ENCODE measurements around the gene PPP1R3E.
"Not testable (repeated sequence)": the region's sequence is repeated elsewhere in the genome, so short reads cannot be mapped to it uniquely, and the experiment has no call there.

PPP1R3E gene

GRCh38 chr14:23326491-23327332, 24.1 kb upstream of the PPP1R3E start:
- no peak for ATAC-seq
- peaks cover 23% of the 10 kb centered on the region for H3K4me1 Mint-ChIP-seq
- H3K4me3 Mint-ChIP-seq: no peak overlapping the region
- H3K27ac Mint-ChIP-seq: no peak overlapping the region
- peaks cover 34% of the 10 kb centered on the region for H3K36me3 Mint-ChIP-seq
- no peaks in the 10 kb centered on the region for H3K9me3 Mint-ChIP-seq
- H3K27me3 Mint-ChIP-seq: no peaks in the 10 kb centered on the region

GRCh38 chr14:23325746-23326145, 23.1 kb upstream of the PPP1R3E start:
- H3K9me3 Mint-ChIP-seq, H3K27me3 Mint-ChIP-seq: not testable (repeated sequence)
- peaks cover 23% of the 10 kb centered on the region for H3K4me1 Mint-ChIP-seq

GRCh38 chr14:23324993-23325392, 22.3 kb upstream of the PPP1R3E start:
- peaks cover 39% of the 10 kb centered on the region for H3K36me3 Mint-ChIP-seq
- H3K4me1 Mint-ChIP-seq: peaks cover 29% of the 10 kb centered on the region
- peaks cover 4% of the 10 kb centered on the region for H3K9me3 Mint-ChIP-seq
- no peak for ATAC-seq
- H3K27ac Mint-ChIP-seq: no peak overlapping the region
- H3K27me3 Mint-ChIP-seq: no peaks in the 10 kb centered on the region
- no peak overlapping the region for H3K4me3 Mint-ChIP-seq

More at GRCh38 chr14:23325746-23326145, 23.1 kb upstream of the PPP1R3E start:
- not testable (repeated sequence) for ATAC-seq, H3K4me3 Mint-ChIP-seq
- peak overlapping the region; percentile 21 for H3K27ac Mint-ChIP-seq
- H3K36me3 Mint-ChIP-seq: peaks cover 34% of the 10 kb centered on the region

- Mint-ChIP-seq H3K4me1 (peaks cover 34% of the 10 kb centered on the region), H3K27me3 (no peaks in the 10 kb centered on the region), H3K27ac (no peak overlapping the region), H3K9me3 (peaks cover 8% of the 10 kb centered on the region), H3K4me3 (no peak overlapping the region), H3K36me3 (peaks cover 45% of the 10 kb centered on the region)
- ATAC-seq: no peak
Measured at GRCh38 chr14:23324455-23324846, 21.8 kb upstream of the PPP1R3E start.

GRCh38 chr14:23323838-23324454, 21.3 kb upstream of the PPP1R3E start:
- ATAC-seq: no peak
- Mint-ChIP-seq H3K4me1 (peaks cover 36% of the 10 kb centered on the region), H3K27ac (no peak overlapping the region), H3K27me3 (no peaks in the 10 kb centered on the region), H3K9me3 (peaks cover 8% of the 10 kb centered on the region), H3K36me3 (peaks cover 46% of the 10 kb centered on the region), H3K4me3 (no peak overlapping the region)

- no peak for ATAC-seq
- Mint-ChIP-seq H3K27ac (peak overlapping the region; percentile 96), H3K4me1 (peaks cover 36% of the 10 kb centered on the region), H3K27me3 (no peaks in the 10 kb centered on the region), H3K4me3 (peak overlapping the region; percentile 93), H3K9me3 (peaks cover 8% of the 10 kb centered on the region), H3K36me3 (peaks cover 46% of the 10 kb centered on the region)
Measured at GRCh38 chr14:23322568-23323517, 20.2 kb upstream of the PPP1R3E start.

- Mint-ChIP-seq H3K27me3 (no peaks in the 10 kb centered on the region), H3K4me3 (peak overlapping the region; percentile 93), H3K9me3 (peaks cover 8% of the 10 kb centered on the region), H3K36me3 (peaks cover 46% of the 10 kb centered on the region), H3K27ac (peak overlapping the region; percentile 96), H3K4me1 (peaks cover 36% of the 10 kb centered on the region)
- peak; percentile 14 for ATAC-seq
Measured at GRCh38 chr14:23321572-23322547, 19.2 kb upstream of the PPP1R3E start.

GRCh38 chr14:23320584-23321571, 18.2 kb upstream of the PPP1R3E start, which contains the start of gene PABPN1:
Gene PABPN1 (plus strand): TSS chr14:23321457. CDS start chr14:23321470, 13 bp downstream.
- Mint-ChIP-seq H3K4me3 (peak within 1 kb of the TSS; percentile 93), H3K36me3 (peaks cover 41% of the 10 kb centered on the region), H3K27me3 (no peaks in the 10 kb centered on the region), H3K27ac (peak within 1 kb of the TSS; percentile 96), H3K9me3 (peaks cover 8% of the 10 kb centered on the region), H3K4me1 (peaks cover 34% of the 10 kb centered on the region)
- ATAC-seq: peak; percentile 95

GRCh38 chr14:23319746-23320583, 17.3 kb upstream of the PPP1R3E start:
- ATAC-seq: no peak
- peaks cover 31% of the 10 kb centered on the region for H3K4me1 Mint-ChIP-seq

GRCh38 chr14:23316300-23316699, 13.6 kb upstream of the PPP1R3E start:
- Mint-ChIP-seq H3K27me3 (no peaks in the 10 kb centered on the region), H3K36me3 (peaks cover 19% of the 10 kb centered on the region), H3K9me3 (peaks cover 8% of the 10 kb centered on the region), H3K4me1 (peaks cover 14% of the 10 kb centered on the region), H3K4me3 (no peak overlapping the region), H3K27ac (no peak overlapping the region)
- ATAC-seq: no peak

More at GRCh38 chr14:23319746-23320583, 17.3 kb upstream of the PPP1R3E start:
- Mint-ChIP-seq H3K4me3 (peak overlapping the region; percentile 85), H3K36me3 (peaks cover 32% of the 10 kb centered on the region), H3K27me3 (no peaks in the 10 kb centered on the region), H3K27ac (peak overlapping the region; percentile 96), H3K9me3 (peaks cover 8% of the 10 kb centered on the region)

GRCh38 chr14:23310546-23310945, 7.9 kb upstream of the PPP1R3E start:
- Mint-ChIP-seq H3K27me3 (no peaks in the 10 kb centered on the region), H3K9me3 (no peaks in the 10 kb centered on the region), H3K36me3 (peaks cover 22% of the 10 kb centered on the region), H3K27ac (no peak overlapping the region), H3K4me1 (peaks cover 41% of the 10 kb centered on the region), H3K4me3 (no peak overlapping the region)
- ATAC-seq: no peak

GRCh38 chr14:23308721-23309445, 6.2 kb upstream of the PPP1R3E start:
- ATAC-seq: no peak
- Mint-ChIP-seq H3K4me3 (no peak overlapping the region), H3K4me1 (peaks cover 41% of the 10 kb centered on the region), H3K36me3 (peaks cover 22% of the 10 kb centered on the region), H3K27me3 (no peaks in the 10 kb centered on the region), H3K27ac (peak overlapping the region; percentile 86), H3K9me3 (no peaks in the 10 kb centered on the region)

All from stimulated activated memory B cell treated with anti-CD40 and anti-IgM and Interleukin-4, amounts not matched to agents 10 μg/mL and 1 μg/mL and 100 μg/mL, for 72 hours (primary cell).